Neural progenitor cell (in vitro differentiated cells): ENCODE measurements around the gene NFASC. TPM values are rescaled to one million over a fixed set of nuclear protein-coding genes. Genes with fewer than 3 reads are reported as not detected.

Experiments
- DNase-seq: peaks from one replicate; pipeline ENCODE4 v3.0.0-alpha.2; 2016; ENCODE audit warnings: low spot score
- H2AFZ ChIP-seq: fragments of 200-600 bp; sonication (generic); replicated peaks from 2 replicates; pipeline ENCODE4 v1.6.1; 2016; ENCODE audit warnings: antibody characterized with exemption
- H3F3A ChIP-seq: fragments of 200-600 bp; sonication (generic); 2 replicates; pipeline ENCODE4 v1.6.1; 2016; ENCODE audit warnings: antibody characterized with exemption, low read depth
- H3K27ac ChIP-seq: fragments of 200-600 bp; sonication (generic); 2 replicates; pipeline ENCODE4 v1.5.1; 2016; ENCODE audit warnings: mild to moderate bottlenecking
- H3K27me3 ChIP-seq: fragments of 200-600 bp; sonication (generic); 2 replicates; pipeline ENCODE4 v1.6.1; 2016; ENCODE audit warnings: mild to moderate bottlenecking, moderate library complexity
- H3K36me3 ChIP-seq: fragments of 200-600 bp; sonication (generic); 2 replicates; pipeline ENCODE4 v1.5.1; 2016
- H3K4me1 ChIP-seq: fragments of 200-600 bp; sonication (generic); 2 replicates; pipeline ENCODE4 v1.6.1; 2016; ENCODE audit warnings: mixed run types
- H3K4me2 ChIP-seq: fragments of 200-600 bp; sonication (generic); 2 replicates; pipeline ENCODE4 v1.6.1; 2016
- H3K4me3 ChIP-seq: fragments of 200-600 bp; sonication (generic); 2 replicates; pipeline ENCODE4 v1.5.1; 2016
- H3K79me2 ChIP-seq: fragments of 200-600 bp; sonication (generic); 2 replicates; pipeline ENCODE4 v1.6.1; 2016; ENCODE audit warnings: low read depth
- H3K9ac ChIP-seq: fragments of 200-600 bp; sonication (generic); 2 replicates; pipeline ENCODE4 v1.6.1; 2016
- H3K9me3 ChIP-seq: fragments of 200-600 bp; sonication (generic); 2 replicates; pipeline ENCODE4 v1.5.1; 2016; ENCODE audit warnings: low read depth
- H4K20me1 ChIP-seq: fragments of 200-600 bp; sonication (generic); 2 replicates; pipeline ENCODE4 v1.6.1; 2016; ENCODE audit warnings: low read depth
- H3K27ac Mint-ChIP-seq: 3 replicates; pipeline ENCODE4 v1.8.0; 2021; ENCODE audit warnings: mixed read lengths
- H3K27me3 Mint-ChIP-seq: 2 replicates; pipeline ENCODE4 v1.8.0; 2022; ENCODE audit warnings: low read depth, mild to moderate bottlenecking, inconsistent platforms, moderate library complexity, mixed read lengths; ENCODE audit not compliant: insufficient read depth
- H3K36me3 Mint-ChIP-seq: 3 replicates; pipeline ENCODE4 v1.8.0; 2021; ENCODE audit warnings: mixed read lengths
- H3K4me1 Mint-ChIP-seq: 3 replicates; pipeline ENCODE4 v1.8.0; 2021; ENCODE audit warnings: mixed read lengths
- H3K4me3 Mint-ChIP-seq: 3 replicates; pipeline ENCODE4 v1.8.0; 2021; ENCODE audit warnings: mild to moderate bottlenecking, moderate library complexity, mixed read lengths
- H3K9me3 Mint-ChIP-seq: 3 replicates; pipeline ENCODE4 v1.8.0; 2020; ENCODE audit warnings: mixed read lengths
- CTCF ChIP-seq: fragments of 200-600 bp; sonication (generic); IDR thresholded peaks from 2 replicates; pipeline ENCODE4 v1.5.1; 2017; ENCODE audit warnings: antibody characterized with exemption, mild to moderate bottlenecking
- EZH2 ChIP-seq: fragments of 200-600 bp; sonication (generic); IDR thresholded peaks from 2 replicates; pipeline ENCODE4 v1.6.1; 2017; ENCODE audit warnings: antibody characterized with exemption, mild to moderate bottlenecking, moderate library complexity
- EZH2phosphoT487 ChIP-seq: fragments of 200-600 bp; sonication (generic); IDR thresholded peaks from 2 replicates; pipeline ENCODE4 v1.6.1; 2017; ENCODE audit warnings: antibody characterized with exemption
- total RNA-seq: library from RNA; depleted of rRNA; stranded (reverse); fragments of >200 nt; gene quantifications from 2 replicates; pipeline ENCODE4 v1.2.3, GENCODE V29; 2015; ENCODE audit warnings: low replicate concordance

Gene NFASC
- total RNA-seq, 1 donor from 2014 or later = 2.5 TPM

DNA sequence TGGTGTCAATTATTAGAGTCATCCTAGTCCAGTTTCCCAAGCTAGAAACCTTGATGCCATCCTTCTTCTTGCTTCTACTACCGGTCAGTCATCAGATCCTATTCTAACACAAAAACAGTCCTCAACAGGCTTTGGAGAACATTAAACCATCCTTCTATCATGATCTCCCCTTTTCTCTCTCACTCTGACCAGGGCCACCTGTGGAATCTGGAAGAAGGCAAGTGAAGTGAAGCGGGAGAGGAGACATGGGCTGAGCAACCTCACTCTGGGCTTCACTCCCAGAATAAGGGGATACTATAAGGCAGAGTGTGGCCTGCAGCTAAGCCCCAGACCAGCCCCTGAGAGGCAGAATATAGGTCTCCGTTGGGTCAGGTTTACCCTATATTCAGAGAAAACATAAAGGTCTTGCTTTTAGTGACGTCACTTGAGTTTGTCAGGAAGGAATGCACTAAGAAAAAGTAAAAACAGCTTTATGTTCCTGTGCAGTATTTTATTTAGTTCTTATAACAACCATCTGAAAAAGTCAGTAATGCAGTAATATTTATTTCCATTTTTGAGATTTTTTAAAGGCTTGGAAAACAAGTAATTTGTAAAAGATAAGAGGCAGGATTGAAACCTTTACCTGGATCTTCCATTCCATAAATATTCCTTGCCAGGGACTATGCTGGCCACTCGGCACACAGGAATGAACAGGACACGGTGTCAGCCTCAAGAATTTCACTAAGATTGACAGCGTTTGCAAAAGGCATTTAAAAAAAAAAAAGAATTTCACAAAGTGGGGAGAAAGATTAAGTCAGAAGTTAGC, 61.3 kb downstream of the NFASC start:
- TF ChIP-seq EZH2 = no peak
- no peak for TF ChIP-seq EZH2phosphoT487
- TF ChIP-seq CTCF = no peak
- Histone ChIP-seq H3K4me2 (no peak overlapping the region), H3K27ac (no peak overlapping the region), H3K9ac (no peak overlapping the region), H3F3A (peaks cover 17% of the 10 kb centered on the region), H3K79me2 (no peaks in the 10 kb centered on the region), H2AFZ (no peak overlapping the region), H4K20me1 (peaks cover 10% of the 10 kb centered on the region), H3K36me3 (no peaks in the 10 kb centered on the region), H3K27me3 (no peaks in the 10 kb centered on the region), H3K4me3 (no peak overlapping the region), H3K4me1 (peaks cover 25% of the 10 kb centered on the region), H3K9me3 (no peaks in the 10 kb centered on the region)
- Mint-ChIP-seq H3K9me3 (no peaks in the 10 kb centered on the region), H3K36me3 (peaks cover 2% of the 10 kb centered on the region), H3K27me3 (peaks cover 4% of the 10 kb centered on the region), H3K27ac (no peak overlapping the region), H3K4me1 (no peaks in the 10 kb centered on the region), H3K4me3 (no peak overlapping the region)
- no peak for DNase-seq

GRCh38 chr1:204932573-204932909, 61.9 kb downstream of the NFASC start:
- Histone ChIP-seq H3K9me3 (no peaks in the 10 kb centered on the region), H3K4me3 (no peak overlapping the region), H3F3A (peaks cover 17% of the 10 kb centered on the region), H4K20me1 (peaks cover 10% of the 10 kb centered on the region), H3K4me1 (peaks cover 24% of the 10 kb centered on the region), H3K4me2 (no peak overlapping the region), H3K36me3 (no peaks in the 10 kb centered on the region), H3K27me3 (no peaks in the 10 kb centered on the region), H3K79me2 (no peaks in the 10 kb centered on the region), H3K9ac (no peak overlapping the region), H3K27ac (no peak overlapping the region), H2AFZ (no peak overlapping the region)
- peaks cover 5% of the 10 kb centered on the region for H3K27me3 Mint-ChIP-seq
- no peak overlapping the region for H3K4me3 Mint-ChIP-seq
- H3K27ac Mint-ChIP-seq = no peak overlapping the region
- no peak for DNase-seq
- no peak for TF ChIP-seq EZH2
- no peak for TF ChIP-seq CTCF
- no peak for TF ChIP-seq EZH2phosphoT487
- H3K4me1 Mint-ChIP-seq = no peaks in the 10 kb centered on the region
- H3K36me3 Mint-ChIP-seq = peaks cover 5% of the 10 kb centered on the region
- H3K9me3 Mint-ChIP-seq = no peaks in the 10 kb centered on the region

- Mint-ChIP-seq H3K9me3 (no peaks in the 10 kb centered on the region), H3K4me1 (no peaks in the 10 kb centered on the region), H3K36me3 (peaks cover 5% of the 10 kb centered on the region), H3K4me3 (no peak overlapping the region), H3K27ac (no peak overlapping the region), H3K27me3 (peaks cover 5% of the 10 kb centered on the region)
- no peak overlapping the region for H3K4me2 ChIP-seq
- no peaks in the 10 kb centered on the region for H3K27me3 ChIP-seq
- no peaks in the 10 kb centered on the region for H3F3A ChIP-seq
- no peak overlapping the region for H3K27ac ChIP-seq
- TF ChIP-seq EZH2 = no peak
- TF ChIP-seq CTCF = no peak
- TF ChIP-seq EZH2phosphoT487 = no peak
- H3K9ac ChIP-seq = no peak overlapping the region
- no peak for DNase-seq
- no peak overlapping the region for H3K4me3 ChIP-seq
- no peaks in the 10 kb centered on the region for H3K9me3 ChIP-seq
- H3K4me1 ChIP-seq = no peaks in the 10 kb centered on the region
- no peaks in the 10 kb centered on the region for H3K36me3 ChIP-seq
- H2AFZ ChIP-seq = no peak overlapping the region
- H3K79me2 ChIP-seq = no peaks in the 10 kb centered on the region
- no peaks in the 10 kb centered on the region for H4K20me1 ChIP-seq
Measured at GRCh38 chr1:204935155-204935554, 64.5 kb downstream of the NFASC start.
